HG02884 (cell line): ENCODE data around the gene LSAMP.

ENCODE experiments used
- ATAC-seq: cut with Tn5 transposase; IDR thresholded peaks from one replicate; pipeline ENCODE4 v1.9.1; 2021; ENCODE audit warnings: mild to moderate bottlenecking, moderate library complexity; ENCODE audit not compliant: unreplicated experiment

The LSAMP gene

GRCh38 chr3:116300226-116300625, 145.1 kb downstream of the LSAMP start:
- no peak for ATAC-seq

GRCh38 chr3:116299646-116300081, 145.6 kb downstream of the LSAMP start:
- peak; percentile 78 for ATAC-seq

GRCh38 chr3:116298151-116298550, 147.1 kb downstream of the LSAMP start:
- no peak for ATAC-seq

- ATAC-seq: no peak
These were observed 154.1 kb downstream of the LSAMP start for GRCh38 chr3:116291141-116291540.

- ATAC-seq: no peak
These were observed 156.8 kb downstream of the LSAMP start for GRCh38 chr3:116288485-116288884.

- ATAC-seq: no peak
These were observed 159.4 kb downstream of the LSAMP start for GRCh38 chr3:116285781-116286421.

GRCh38 chr3:116281313-116282143, 163.8 kb downstream of the LSAMP start:
- ATAC-seq: peak; percentile 83

- ATAC-seq: no peak
These were observed 165.1 kb downstream of the LSAMP start for GRCh38 chr3:116280130-116280740.

GRCh38 chr3:116276675-116277074, 168.6 kb downstream of the LSAMP start:
- no peak for ATAC-seq

- no peak for ATAC-seq
These were observed 175.2 kb downstream of the LSAMP start for GRCh38 chr3:116270056-116270455.

- ATAC-seq: no peak
These were observed 178.2 kb downstream of the LSAMP start for GRCh38 chr3:116267116-116267515.

- no peak for ATAC-seq
These were observed 179.2 kb downstream of the LSAMP start for GRCh38 chr3:116265976-116266584.

- no peak for ATAC-seq
These were observed 180.0 kb downstream of the LSAMP start for GRCh38 chr3:116265320-116265695.

GRCh38 chr3:116264546-116265319, 180.6 kb downstream of the LSAMP start:
- ATAC-seq: no peak

- no peak for ATAC-seq
These were observed 181.3 kb downstream of the LSAMP start for GRCh38 chr3:116263842-116264545.

GRCh38 chr3:116260491-116260890, 184.8 kb downstream of the LSAMP start:
- ATAC-seq: no peak

GRCh38 chr3:116259984-116260383, 185.3 kb downstream of the LSAMP start:
- ATAC-seq: no peak

GRCh38 chr3:116256843-116257485, 188.3 kb downstream of the LSAMP start:
- no peak for ATAC-seq

GRCh38 chr3:116254541-116254940, 190.7 kb downstream of the LSAMP start:
- ATAC-seq: no peak

GRCh38 chr3:116253511-116253910, 191.8 kb downstream of the LSAMP start:
- ATAC-seq: no peak
